22Rv1 (cell line): Measurements from ENCODE around the gene TAB2.

Source experiments
- H3K27ac ChIP-seq: fragments of 450-650 bp; 2 replicates; pipeline ENCODE4 v1.5.1; 2017
- ZFX ChIP-seq: fragments of 450-650 bp; IDR thresholded peaks from 2 replicates; pipeline ENCODE4 v1.6.1; 2017; ENCODE audit warnings: antibody characterized with exemption, borderline replicate concordance
- TF ChIP-seq, protein P1 (sequence below): fragments of 450-650 bp; IDR thresholded peaks from 2 replicates; pipeline ENCODE4 v1.5.1; 2017; ENCODE audit warnings: mild to moderate bottlenecking

TAB2 gene

DNA sequence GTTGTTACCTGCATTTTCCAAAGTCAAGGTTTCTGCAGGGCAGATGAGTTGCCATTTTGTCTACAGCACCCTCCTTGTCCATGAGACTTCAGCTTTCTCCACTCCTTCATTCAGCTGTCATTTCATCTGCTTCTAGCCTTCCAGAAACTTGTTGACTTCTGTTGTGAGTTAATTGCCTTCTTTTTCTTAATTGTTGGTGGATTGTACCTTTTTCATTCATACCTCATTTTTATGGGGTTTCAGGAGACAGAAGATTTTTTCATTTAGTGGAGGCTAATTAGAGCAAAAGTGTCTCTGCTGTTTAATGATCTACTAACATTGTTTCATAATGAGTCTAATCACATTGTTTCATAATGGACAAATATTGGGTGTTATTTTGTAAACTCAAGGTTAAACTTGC lies 75.0 kb downstream of the TAB2 start:
- H3K27ac ChIP-seq: no peak overlapping the region
- TF ChIP-seq ZFX: no peak
- TF ChIP-seq, protein P1, sequence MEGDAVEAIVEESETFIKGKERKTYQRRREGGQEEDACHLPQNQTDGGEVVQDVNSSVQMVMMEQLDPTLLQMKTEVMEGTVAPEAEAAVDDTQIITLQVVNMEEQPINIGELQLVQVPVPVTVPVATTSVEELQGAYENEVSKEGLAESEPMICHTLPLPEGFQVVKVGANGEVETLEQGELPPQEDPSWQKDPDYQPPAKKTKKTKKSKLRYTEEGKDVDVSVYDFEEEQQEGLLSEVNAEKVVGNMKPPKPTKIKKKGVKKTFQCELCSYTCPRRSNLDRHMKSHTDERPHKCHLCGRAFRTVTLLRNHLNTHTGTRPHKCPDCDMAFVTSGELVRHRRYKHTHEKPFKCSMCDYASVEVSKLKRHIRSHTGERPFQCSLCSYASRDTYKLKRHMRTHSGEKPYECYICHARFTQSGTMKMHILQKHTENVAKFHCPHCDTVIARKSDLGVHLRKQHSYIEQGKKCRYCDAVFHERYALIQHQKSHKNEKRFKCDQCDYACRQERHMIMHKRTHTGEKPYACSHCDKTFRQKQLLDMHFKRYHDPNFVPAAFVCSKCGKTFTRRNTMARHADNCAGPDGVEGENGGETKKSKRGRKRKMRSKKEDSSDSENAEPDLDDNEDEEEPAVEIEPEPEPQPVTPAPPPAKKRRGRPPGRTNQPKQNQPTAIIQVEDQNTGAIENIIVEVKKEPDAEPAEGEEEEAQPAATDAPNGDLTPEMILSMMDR: no peak

GRCh38 chr6:149393002-149393679 lies 75.6 kb downstream of the TAB2 start:
- no peak for TF ChIP-seq ZFX
- TF ChIP-seq, protein P1: no peak

DNA sequence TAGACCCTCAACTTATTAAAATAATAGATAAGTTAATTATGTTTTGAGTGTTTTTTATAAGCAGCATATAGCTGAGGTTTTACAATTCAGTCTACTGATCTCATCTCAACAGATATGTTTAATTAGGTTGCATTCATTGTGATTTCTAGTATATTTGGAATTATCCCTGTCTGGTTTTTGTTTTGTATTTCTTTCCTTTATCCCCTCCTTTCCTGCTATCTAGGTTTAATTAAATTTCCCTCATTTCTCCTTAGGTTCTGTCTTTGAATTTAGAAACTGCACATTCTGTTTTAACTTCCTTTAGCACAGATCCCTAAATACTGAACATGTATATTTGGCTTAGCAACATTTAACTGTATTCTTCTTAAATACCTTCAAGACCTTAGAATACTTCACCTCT lies 77.7 kb downstream of the TAB2 start:
- no peak overlapping the region for H3K27ac ChIP-seq
- no peak for TF ChIP-seq ZFX
- TF ChIP-seq, protein P1: no peak

More at GRCh38 chr6:149393002-149393679, 75.6 kb downstream of the TAB2 start:
- no peak overlapping the region for H3K27ac ChIP-seq

- TF ChIP-seq, protein P1: no peak
- no peak for TF ChIP-seq ZFX
- H3K27ac ChIP-seq: no peak overlapping the region
Observed at GRCh38 chr6:149397384-149397783, 79.9 kb downstream of the TAB2 start.

DNA sequence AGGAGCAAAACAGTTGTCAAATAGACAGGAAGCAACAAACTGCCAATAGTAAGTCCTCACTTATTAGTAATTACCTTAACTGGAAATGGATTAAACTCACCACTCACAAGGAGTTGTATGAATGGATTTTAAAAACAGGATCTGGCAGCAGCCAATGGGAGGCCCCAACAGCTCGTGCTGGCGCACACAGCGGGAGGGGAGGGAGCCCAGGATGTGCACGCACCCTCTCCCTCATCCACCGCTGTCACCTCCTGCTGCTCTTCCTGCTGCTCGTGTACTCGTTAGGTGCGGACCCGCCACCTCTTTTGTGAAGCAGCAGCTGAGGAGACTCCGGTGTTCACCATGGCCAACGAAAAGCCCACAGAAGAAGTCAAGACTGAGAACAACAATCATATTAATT lies 82.5 kb downstream of the TAB2 start, which contains the start of gene SUMO4:
Gene SUMO4, plus strand, starts transcription at position 213 of the 400 bp plus-strand sequence. Its CDS starts 130 bp downstream, at position 343.
- no peak within 1 kb of the TSS for H3K27ac ChIP-seq
- TF ChIP-seq, protein P1: no peak
- TF ChIP-seq ZFX: no peak

- no peak overlapping the region for H3K27ac ChIP-seq
- TF ChIP-seq, protein P1: no peak
- TF ChIP-seq ZFX: no peak
Observed at GRCh38 chr6:149403534-149403933, 86.0 kb downstream of the TAB2 start.
